SH-SY5Y (cell line): ENCODE data around the gene MYZAP.
A peak's percentile ranks its signal among the peaks of the same experiment; 100 is the strongest.

Source experiments
- GATA2 ChIP-seq: IDR thresholded peaks from 2 replicates; pipeline ENCODE4 v1.6.1; 2011; ENCODE audit warnings: mild to moderate bottlenecking, low read depth, low read length
- GATA3 ChIP-seq: IDR thresholded peaks from 2 replicates; pipeline ENCODE4 v1.6.1; 2011; ENCODE audit warnings: low read depth, mild to moderate bottlenecking, low read length, moderate library complexity

Gene MYZAP

GRCh38 chr15:57580428-57580827 is 11.3 kb upstream of the MYZAP start:
- TF ChIP-seq GATA3 (no peak), GATA2 (no peak)

- TF ChIP-seq GATA3, result no peak
These were observed 10.8 kb upstream of the MYZAP start for GRCh38 chr15:57580866-57581265.

GRCh38 chr15:57582090-57582489 is 9.6 kb upstream of the MYZAP start:
- TF ChIP-seq GATA2 (no peak), GATA3 (no peak)

- TF ChIP-seq GATA2 (no peak), GATA3 (no peak)
These were observed 8.4 kb upstream of the MYZAP start for GRCh38 chr15:57583282-57583681.

- no peak for TF ChIP-seq GATA2
- TF ChIP-seq GATA3, result no peak
These were observed 8.0 kb upstream of the MYZAP start for GRCh38 chr15:57583720-57584119.

- no peak for TF ChIP-seq GATA2
- TF ChIP-seq GATA3, result no peak
These were observed 4.9 kb upstream of the MYZAP start for GRCh38 chr15:57586661-57587424.

- TF ChIP-seq GATA3 (no peak), GATA2 (no peak)
These were observed 2.4 kb upstream of the MYZAP start for GRCh38 chr15:57589281-57589680.

- TF ChIP-seq GATA3 (no peak), GATA2 (no peak)
These were observed 1.9 kb upstream of the MYZAP start for GRCh38 chr15:57589754-57590153.

- no peak for TF ChIP-seq GATA2
- no peak for TF ChIP-seq GATA3
These were observed 375 bp upstream of the MYZAP start for GRCh38 chr15:57591237-57591821.

GRCh38 chr15:57592426-57592825 is 722 bp downstream of the MYZAP start:
- TF ChIP-seq GATA3 (no peak), GATA2 (no peak)

- TF ChIP-seq GATA3, result no peak
These were observed 1.2 kb downstream of the MYZAP start for GRCh38 chr15:57592836-57593420.

GRCh38 chr15:57594479-57594878 is 2.8 kb downstream of the MYZAP start:
- TF ChIP-seq GATA3 (no peak), GATA2 (no peak)

- TF ChIP-seq GATA3 (peak; percentile 27; the same call in 1 of the 2 replicates), GATA2 (peak; percentile 57)
These were observed 3.5 kb downstream of the MYZAP start for GRCh38 chr15:57595011-57595866.

GRCh38 chr15:57596301-57596855 is 4.7 kb downstream of the MYZAP start:
- TF ChIP-seq GATA3 (no peak), GATA2 (no peak)

- TF ChIP-seq GATA3, result no peak
- no peak for TF ChIP-seq GATA2
These were observed 5.3 kb downstream of the MYZAP start for GRCh38 chr15:57596978-57597377.
